Superior temporal gyrus (tissue), 1 donor: ENCODE measurements around the gene VRK1.
"Not testable (repeated sequence)": the region's sequence is repeated elsewhere in the genome, so short reads cannot be mapped to it uniquely, and the experiment has no call there.

Experiments
- DNase-seq: peaks from one replicate; pipeline ENCODE4 v3.0.0-alpha.2; 2016; ENCODE audit errors: extremely low spot score

Gene VRK1

DNA sequence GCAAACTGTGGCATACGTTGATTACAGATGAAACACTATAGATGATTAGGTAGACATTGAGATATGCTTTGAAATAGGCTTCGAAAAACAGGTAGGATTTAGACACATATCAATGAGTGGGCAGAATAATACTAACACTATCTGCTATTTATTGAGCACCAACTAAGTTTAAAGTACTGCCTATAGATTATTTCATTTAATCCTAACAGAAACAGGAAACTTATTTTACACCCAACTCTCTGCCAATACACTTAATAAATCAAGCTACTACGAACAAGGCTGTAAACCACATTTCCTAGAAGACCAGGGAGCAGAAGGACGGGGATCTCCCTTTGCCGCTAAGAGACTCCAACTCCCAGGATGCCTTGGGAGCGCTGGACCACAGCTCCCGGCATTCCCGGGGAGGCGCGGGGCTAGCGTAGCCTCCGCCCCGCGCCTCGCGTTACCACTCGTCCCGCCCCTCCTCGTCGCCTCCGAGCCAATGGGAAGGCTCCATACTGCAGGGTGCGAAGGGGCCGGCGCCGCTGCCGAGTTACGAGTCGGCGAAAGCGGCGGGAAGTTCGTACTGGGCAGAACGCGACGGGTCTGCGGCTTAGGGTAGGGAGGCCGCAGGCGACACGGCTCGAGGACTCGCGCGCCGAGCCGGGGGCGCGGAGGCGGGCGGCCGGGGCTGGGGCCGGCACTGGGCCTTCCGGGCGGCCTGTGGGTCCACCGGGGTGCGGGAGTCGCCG, at the start of gene VRK1:
TSS of gene VRK1 (plus strand) at position 532 of the 731 bp plus-strand sequence. CDS start 36,090 bp downstream, outside the sequence.
- peak; percentile 98 for DNase-seq

- no peak for DNase-seq
Observed at GRCh38 chr14:96747608-96748007, 49.6 kb upstream of the VRK1 start.

DNA sequence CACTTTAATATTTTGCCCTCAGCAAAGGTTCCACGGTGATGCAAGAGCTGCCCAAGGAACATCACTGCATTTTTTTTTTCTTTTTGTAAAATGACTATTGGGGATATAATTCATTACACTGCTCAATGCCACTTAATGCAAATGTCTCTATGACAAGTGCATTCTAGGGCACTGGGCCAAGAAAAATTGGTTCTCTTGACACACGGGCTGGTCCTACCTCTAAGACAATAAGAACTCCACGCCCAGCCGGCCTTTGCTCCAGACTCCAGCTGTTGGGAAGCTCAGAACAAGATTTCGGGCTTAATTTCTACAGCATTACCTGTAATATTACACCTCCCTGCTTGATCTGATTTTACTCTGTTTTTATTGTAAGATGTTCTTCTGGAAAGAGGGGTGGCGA, 48.8 kb upstream of the VRK1 start:
- DNase-seq = no peak

GRCh38 chr14:96751505-96751904, 45.7 kb upstream of the VRK1 start:
- no peak for DNase-seq

- DNase-seq = no peak
Observed at GRCh38 chr14:96752125-96752524, 45.1 kb upstream of the VRK1 start.

DNA sequence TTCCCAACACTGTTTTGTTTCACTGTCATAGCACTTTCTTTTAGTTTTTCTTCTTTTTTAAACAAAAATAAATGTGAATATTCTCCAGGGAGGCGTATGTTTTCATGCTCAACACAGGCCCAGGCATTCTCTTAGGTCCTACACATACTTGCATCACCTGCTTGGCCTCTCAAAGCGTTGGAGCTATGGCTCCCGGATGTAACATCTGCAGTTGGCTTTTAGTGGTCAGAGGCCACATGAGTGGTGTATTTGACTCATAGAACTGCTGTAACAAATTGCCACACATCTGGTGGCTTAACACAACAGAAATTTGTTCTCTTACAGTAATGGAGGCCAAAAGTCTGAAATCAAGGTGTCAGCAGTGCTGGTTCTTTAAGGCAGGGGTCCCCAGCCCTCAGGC, 44.6 kb upstream of the VRK1 start:
- no peak for DNase-seq

DNA sequence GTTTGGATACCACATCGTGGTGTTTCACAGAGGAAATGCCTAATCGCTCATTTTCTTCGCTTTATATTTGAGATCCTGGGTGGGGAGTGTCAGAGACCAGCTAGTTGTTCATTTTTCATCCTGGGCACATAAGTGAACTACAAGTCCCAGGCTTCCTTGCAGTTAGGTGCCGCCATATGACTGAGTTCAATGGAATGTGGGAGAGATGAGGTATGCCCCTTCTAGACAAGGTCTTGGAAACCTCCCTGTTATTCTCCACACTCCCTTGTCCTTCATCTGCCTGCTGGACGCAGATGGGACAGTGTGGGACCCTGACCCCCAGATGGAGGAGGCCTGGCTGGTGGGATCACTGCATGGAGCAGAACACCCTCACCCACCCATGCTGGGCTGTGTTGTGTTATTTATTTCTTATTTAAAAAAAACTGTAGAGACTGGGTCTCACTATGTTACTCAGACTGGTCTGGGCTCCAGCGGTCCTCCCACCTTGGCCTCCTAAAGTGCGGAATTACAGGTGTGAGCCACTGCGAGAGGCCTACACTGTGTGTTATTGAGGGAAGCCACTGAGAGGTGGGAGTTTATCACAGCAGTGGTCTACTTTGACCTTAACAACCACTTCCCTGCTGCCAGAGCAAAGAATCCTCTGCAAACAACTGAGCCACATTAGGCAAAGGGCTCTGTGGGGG, 42.9 kb upstream of the VRK1 start:
- no peak for DNase-seq

GRCh38 chr14:96754845-96755184, 42.4 kb upstream of the VRK1 start:
- no peak for DNase-seq

- no peak for DNase-seq
Observed at GRCh38 chr14:96756745-96757144, 40.4 kb upstream of the VRK1 start.

- DNase-seq = no peak
Observed at GRCh38 chr14:96757456-96757855, 39.7 kb upstream of the VRK1 start.

DNA sequence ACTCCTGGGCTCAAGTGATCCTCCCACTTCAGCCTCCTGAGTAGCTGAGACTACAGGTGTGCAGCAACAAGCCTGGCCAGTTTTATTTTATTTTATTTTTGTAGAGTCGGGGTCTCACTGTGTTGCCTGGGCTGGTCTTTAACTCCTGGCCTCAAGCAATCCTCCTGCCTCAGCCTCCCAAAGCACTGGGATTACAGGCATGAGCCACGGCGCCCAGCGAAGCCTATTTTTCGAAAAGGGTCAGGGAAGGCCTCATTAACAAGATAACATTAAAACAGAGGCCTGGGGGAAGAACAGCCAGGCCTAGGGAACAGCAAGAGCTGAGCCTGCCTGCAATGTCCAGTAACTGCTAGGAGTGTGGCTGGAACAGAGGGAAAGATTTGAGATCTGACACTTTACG, 36.1 kb upstream of the VRK1 start:
- DNase-seq = no peak

DNA sequence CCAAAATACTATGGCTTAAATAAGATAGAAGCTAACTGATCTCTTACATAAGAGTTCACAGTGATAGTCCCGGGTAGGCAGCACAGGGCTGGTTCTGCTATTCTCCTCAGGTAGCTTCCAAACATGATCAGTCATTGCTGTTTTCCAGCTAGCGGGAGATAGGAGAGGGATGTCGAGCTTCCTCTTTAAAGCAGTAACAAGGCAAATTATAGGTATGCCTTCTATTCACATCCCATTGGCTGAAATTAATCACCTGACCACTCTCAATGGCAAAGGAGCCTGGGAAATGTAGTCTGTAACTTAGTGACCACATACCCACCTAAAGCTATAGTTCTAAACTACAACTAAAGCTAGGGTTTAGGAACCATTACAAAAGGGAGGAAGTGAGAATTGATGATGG, 34.5 kb upstream of the VRK1 start:
- DNase-seq = peak; percentile 81

DNA sequence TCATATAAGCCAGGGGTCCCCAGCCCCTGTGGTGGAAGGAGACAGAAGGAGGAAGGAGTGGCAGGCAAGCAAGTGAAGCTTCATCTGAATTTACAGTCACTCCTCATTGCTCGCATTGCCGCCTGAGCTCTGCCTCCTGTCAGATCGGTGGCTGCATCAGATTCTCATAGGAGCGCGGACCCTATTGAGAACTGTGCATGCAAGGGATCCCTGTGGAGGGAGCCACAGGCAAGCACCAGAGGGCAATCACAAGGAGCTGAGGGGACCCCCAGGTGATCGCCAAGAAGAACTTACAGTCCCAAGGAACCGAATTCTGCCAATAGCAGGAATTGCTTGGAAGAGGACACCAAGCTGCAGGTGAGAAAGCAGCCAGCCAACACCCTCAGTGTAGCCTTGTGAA, 33.2 kb upstream of the VRK1 start:
- no peak for DNase-seq

- not testable (repeated sequence) for DNase-seq
Observed at GRCh38 chr14:96765205-96765604, 32.0 kb upstream of the VRK1 start.

DNA sequence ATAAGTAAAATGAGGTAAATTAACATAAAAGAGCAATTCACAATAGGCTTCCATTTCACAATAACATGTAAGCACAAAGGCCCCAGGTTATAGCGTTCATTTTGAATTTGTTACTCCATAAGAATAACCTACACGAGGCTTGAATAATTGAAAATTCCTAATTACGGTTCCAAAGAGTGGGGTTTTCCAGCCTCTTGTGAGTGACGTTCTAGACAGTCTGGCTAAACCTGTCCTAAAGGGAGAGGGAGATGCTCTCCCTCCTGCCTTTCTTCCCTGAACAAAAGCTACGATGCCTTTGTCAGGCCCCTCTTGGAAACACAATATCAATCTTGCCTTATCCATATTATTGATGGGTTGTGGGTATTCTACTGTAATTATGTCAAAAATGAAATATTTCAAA, 24.3 kb upstream of the VRK1 start:
- no peak for DNase-seq

DNA sequence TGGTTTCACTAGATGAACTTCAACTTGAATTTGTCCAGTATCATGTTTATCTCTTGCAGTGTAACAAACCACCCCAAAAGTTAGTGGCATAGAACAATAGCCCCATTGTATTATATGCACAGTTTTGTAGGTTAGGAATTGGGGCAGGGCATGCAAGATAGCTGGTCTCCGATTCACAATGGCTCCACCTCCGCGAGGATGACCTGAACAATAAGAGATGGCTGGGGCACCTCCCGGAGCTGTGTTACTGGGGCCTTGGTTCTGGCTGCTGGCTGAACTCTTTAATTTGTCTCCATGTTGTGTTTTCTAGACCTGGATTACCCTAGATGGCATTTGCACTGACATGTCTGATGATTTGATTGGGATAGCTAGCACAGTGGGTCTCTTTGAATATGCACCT, 20.4 kb upstream of the VRK1 start:
- DNase-seq = no peak

GRCh38 chr14:96780500-96780899, 16.7 kb upstream of the VRK1 start:
- DNase-seq = no peak

GRCh38 chr14:96781371-96781770, 15.8 kb upstream of the VRK1 start:
- DNase-seq = no peak

DNA sequence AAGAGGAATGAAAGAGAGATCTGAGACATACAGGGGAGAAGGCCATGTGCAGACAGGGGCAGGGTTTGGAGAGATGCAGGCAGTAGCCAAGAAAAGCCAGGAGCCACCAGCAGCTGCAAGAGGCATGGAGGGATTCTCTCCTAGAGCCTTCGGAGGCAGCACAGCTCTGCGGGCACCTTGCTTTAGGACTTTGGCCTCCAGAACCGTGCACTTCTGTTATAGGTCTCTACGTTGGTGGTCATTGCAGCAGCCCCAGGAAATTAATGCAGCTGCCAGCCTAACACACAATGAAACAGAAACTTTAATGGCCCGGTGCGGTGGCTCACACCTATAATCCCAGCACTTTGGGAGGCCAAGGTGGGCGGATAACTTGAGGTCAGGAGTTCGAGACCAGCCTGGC, 14.7 kb upstream of the VRK1 start:
- no peak for DNase-seq

DNA sequence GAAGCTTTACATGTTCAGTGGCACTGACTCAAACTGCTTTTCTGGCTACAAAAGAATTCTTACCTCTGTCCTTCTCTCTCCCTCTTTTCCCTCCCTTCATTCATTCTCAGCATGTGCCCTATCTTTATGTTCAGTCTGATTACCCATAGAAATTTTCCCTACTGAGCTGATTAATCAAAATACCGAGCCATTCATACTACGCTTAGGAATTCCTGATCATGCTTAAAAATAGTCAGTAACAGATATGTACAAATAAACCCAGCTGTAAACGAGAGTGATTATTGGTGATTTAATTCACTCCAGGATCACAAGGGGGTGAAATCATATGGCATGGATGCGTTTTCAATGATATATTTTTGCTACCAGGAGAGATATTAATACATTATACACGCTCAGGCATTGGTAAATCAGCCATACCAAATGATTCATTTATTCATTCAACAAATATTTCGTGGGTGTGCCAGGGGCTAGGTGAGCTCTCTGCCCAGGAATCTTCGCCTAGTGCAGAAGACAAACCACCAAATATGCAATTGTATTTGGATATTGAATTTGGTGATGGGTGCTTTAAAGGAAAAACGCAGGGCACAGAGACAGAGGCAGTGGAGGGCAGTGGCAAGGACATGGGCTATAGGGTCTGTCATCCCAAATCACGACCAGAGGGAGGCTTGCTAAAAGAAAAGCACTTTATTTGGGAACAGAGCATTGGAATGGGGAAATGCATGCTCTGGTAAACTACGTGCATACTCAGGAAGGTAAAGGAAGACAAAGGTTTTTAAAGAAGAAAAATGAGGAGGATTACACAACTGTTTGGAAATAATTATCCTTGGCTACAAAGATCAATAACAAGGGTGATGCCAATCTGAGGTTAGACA, 13.9 kb upstream of the VRK1 start:
- no peak for DNase-seq

DNA sequence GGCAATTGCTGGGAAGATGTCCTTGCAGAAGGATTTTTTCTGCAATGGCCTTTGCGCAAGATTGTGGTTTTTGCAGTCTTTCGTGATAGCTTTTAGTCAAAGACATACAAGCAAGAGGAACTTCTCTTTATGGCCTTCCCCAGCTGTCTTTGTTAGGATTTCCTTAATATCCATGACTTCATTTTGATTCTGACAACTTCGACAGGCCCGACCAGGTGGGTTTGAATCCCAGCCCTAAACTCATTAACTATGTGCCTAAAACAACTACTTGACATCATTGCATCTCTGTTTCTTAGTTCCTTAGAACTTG, 13.3 kb upstream of the VRK1 start:
- no peak for DNase-seq

DNA sequence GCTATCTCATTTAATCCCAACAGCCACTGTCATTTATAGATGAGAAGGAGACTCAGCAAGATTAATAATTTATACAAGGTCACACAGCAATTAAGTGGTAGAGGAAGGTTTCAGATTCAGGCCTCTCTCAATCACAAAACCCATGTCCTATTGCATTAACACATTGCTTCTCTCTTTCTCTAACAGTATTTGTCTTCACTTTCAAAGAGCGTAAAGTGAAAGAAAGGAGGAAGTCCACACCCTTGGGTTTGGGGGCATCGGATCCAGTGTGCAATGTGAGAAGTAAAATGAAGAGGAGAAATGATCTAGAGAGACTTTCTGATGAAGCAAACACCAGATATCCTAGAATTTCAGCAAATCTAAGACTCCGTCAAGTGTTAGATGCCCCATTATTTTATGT, 7.0 kb upstream of the VRK1 start:
- DNase-seq = no peak

DNA sequence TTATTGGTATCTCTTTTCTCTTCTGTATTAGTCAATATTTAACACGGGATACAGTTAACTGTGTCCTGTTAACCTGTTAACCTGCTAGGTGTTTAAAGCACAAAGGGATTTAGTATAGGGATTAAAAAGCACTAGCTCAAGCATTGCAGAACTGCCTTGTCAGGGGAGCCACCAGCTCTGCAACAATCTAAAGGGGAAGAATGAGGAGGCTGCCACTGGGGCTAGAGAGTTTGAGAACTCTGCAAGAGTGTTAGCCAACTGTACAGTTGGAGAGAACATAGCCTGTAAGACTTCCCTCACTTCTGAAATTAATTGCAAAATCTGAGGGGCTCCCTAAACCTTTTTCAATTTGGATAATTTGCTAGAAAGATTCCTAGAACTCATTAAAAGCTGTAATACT, 6.5 kb upstream of the VRK1 start:
- DNase-seq = no peak
